H1 (cell line): Measurements from ENCODE around the gene SAMD9L. TPM values are rescaled to one million over a fixed set of nuclear protein-coding genes. Genes with fewer than 3 reads are reported as not detected.

Experiments used
- CTCF ChIA-PET: fragments of 300-600 bp; sonication (Branson Sonifier 250); formaldehyde crosslinking; loops from one replicate; lab custom pipeline; 2021; ENCODE audit not compliant: partially characterized antibody; lab: Charles Lee
- POLR2A ChIA-PET: fragments of 300-600 bp; sonication (Branson Sonifier 250); formaldehyde crosslinking; loops from one replicate; lab custom pipeline; 2021; ENCODE audit warnings: inconsistent platforms; ENCODE audit not compliant: partially characterized antibody; lab: Charles Lee
- DNase-seq, 2 experiments: peaks; one replicate each; pipeline versions ENCODE4 v3.0.0 to v3.0.0-alpha.2; 2010 to 2022; ENCODE audit warnings: low spot score in 2 of 2, low read depth in 1 of 2, mixed read lengths in 1 of 2
- FAIRE-seq: peaks from 2 replicates; lab custom pipeline; 2011; peaks lifted over from hg19 to GRCh38; lab: Jason Lieb, UNC
- H2AFZ ChIP-seq: 2 replicates; pipeline ENCODE4 v1.8.1; 2012; ENCODE audit warnings: low read length, inconsistent platforms
- H2AK5ac ChIP-seq: 2 replicates; pipeline ENCODE4 v1.6.1; 2013; ENCODE audit warnings: low read depth, low read length
- H2BK120ac ChIP-seq: replicated peaks from 2 replicates; pipeline ENCODE3; 2013; ENCODE audit warnings: low read depth, low read length, inconsistent platforms
- H2BK12ac ChIP-seq: 2 replicates; pipeline ENCODE4 v1.6.1; 2013; ENCODE audit warnings: low read depth, low read length
- H2BK15ac ChIP-seq: 2 replicates; pipeline ENCODE4 v1.6.1; 2013; ENCODE audit warnings: low read length
- H2BK20ac ChIP-seq: 2 replicates; pipeline ENCODE4 v1.6.1; 2013; ENCODE audit warnings: low read length
- H2BK5ac ChIP-seq: 2 replicates; pipeline ENCODE4 v1.6.1; 2013; ENCODE audit warnings: low read depth, low read length
- H3K14ac ChIP-seq: 2 replicates; pipeline ENCODE4 v1.6.1; 2013; ENCODE audit warnings: inconsistent platforms; ENCODE audit not compliant: insufficient read length
- H3K18ac ChIP-seq: 2 replicates; pipeline ENCODE4 v1.6.1; 2013; ENCODE audit warnings: low read length; ENCODE audit errors: extremely low read depth
- H3K23ac ChIP-seq: 2 replicates; pipeline ENCODE4 v1.6.1; 2013; ENCODE audit warnings: inconsistent platforms; ENCODE audit not compliant: insufficient read length
- H3K23me2 ChIP-seq: 2 replicates; pipeline ENCODE4 v1.6.1; 2013; ENCODE audit warnings: low read depth, low read length
- H3K27ac ChIP-seq: 2 replicates; pipeline ENCODE4 v1.6.1; 2011; ENCODE audit warnings: low read depth, low read length, inconsistent platforms
- H3K27me3 ChIP-seq, 4 experiments: replicated peaks in 1 of 4; 1 replicate in 1 of 4; 2 replicates in 3 of 4; pipeline versions ENCODE4 v1.6.1 to v1.8.1; 2011 to 2013; ENCODE audit warnings: low read length in 3 of 4, mild to moderate bottlenecking in 3 of 4, inconsistent platforms in 2 of 4, mixed read lengths in 2 of 4, moderate library complexity in 1 of 4; ENCODE audit not compliant: control insufficient read depth in 3 of 4, insufficient read depth in 3 of 4; ENCODE audit errors: extremely low read depth in 1 of 4
- H3K36me3 ChIP-seq, 4 experiments: 2 replicates each; pipeline versions ENCODE4 v1.6.1 to v1.8.1; 2011 to 2013; ENCODE audit warnings: mild to moderate bottlenecking in 4 of 4, low read length in 3 of 4, moderate library complexity in 2 of 4, control low read depth in 1 of 4, inconsistent platforms in 1 of 4; ENCODE audit not compliant: insufficient read depth in 4 of 4, control insufficient read depth in 2 of 4
- H3K4ac ChIP-seq: replicated peaks from 2 replicates; pipeline ENCODE3; 2013; ENCODE audit warnings: low read length, low read depth, mixed read lengths, inconsistent platforms; ENCODE audit not compliant: insufficient read length
- H3K4me1 ChIP-seq, 4 experiments: replicated peaks in 1 of 4; 1 replicate in 1 of 4; 2 replicates in 3 of 4; pipeline versions ENCODE4 v1.6.1 to v1.8.1; 2011 to 2013; ENCODE audit warnings: low read length in 3 of 4, inconsistent platforms in 2 of 4, mixed read lengths in 1 of 4; ENCODE audit not compliant: insufficient read depth in 4 of 4, control insufficient read depth in 3 of 4
- H3K4me2 ChIP-seq, 2 experiments: 2 replicates each; pipeline versions ENCODE4 v1.6.1 to v1.8.1; 2011 to 2013; ENCODE audit warnings: low read depth in 2 of 2, low read length in 2 of 2, control low read depth in 1 of 2, inconsistent platforms in 1 of 2, mild to moderate bottlenecking in 1 of 2; ENCODE audit not compliant: insufficient read depth in 1 of 2
- H3K4me3 ChIP-seq, 4 experiments: fragments of 200-600, 300-600 bp in 1 of 4; sonication (generic), shearing (Covaris generic), sonication (Bioruptor Twin) in 1 of 4; 2 replicates each; pipeline versions ENCODE4 v1.5.1 to v1.8.1; 2011 to 2016; ENCODE audit warnings: low read length in 4 of 4, low read depth in 3 of 4, control low read depth in 2 of 4, inconsistent platforms in 2 of 4, mild to moderate bottlenecking in 2 of 4, mixed read lengths in 1 of 4, moderate library complexity in 1 of 4; ENCODE audit not compliant: insufficient read depth in 2 of 4; ENCODE audit errors: extremely low read depth in 1 of 4
- H3K56ac ChIP-seq: replicated peaks from 2 replicates; pipeline ENCODE3; 2013; ENCODE audit warnings: low read depth, mild to moderate bottlenecking, mixed read lengths, low read length, inconsistent platforms; ENCODE audit not compliant: insufficient read length
- H3K79me1 ChIP-seq: 2 replicates; pipeline ENCODE4 v1.6.1; 2013; ENCODE audit warnings: low read depth, low read length, control low read depth
- H3K79me2 ChIP-seq, 2 experiments: 2 replicates each; pipeline versions ENCODE4 v1.6.1 to v1.8.1; 2012 to 2013; ENCODE audit warnings: low read length in 2 of 2, mild to moderate bottlenecking in 2 of 2, inconsistent platforms in 1 of 2; ENCODE audit not compliant: insufficient read depth in 2 of 2, control insufficient read depth in 1 of 2
- H3K9ac ChIP-seq, 4 experiments: replicated peaks in 1 of 4; 1 replicate in 1 of 4; 2 replicates in 3 of 4; pipeline versions ENCODE4 v1.6.1 to v1.8.1; 2011 to 2013; ENCODE audit warnings: low read depth in 3 of 4, low read length in 3 of 4, control low read depth in 2 of 4, mild to moderate bottlenecking in 2 of 4, moderate library complexity in 2 of 4, inconsistent platforms in 1 of 4; ENCODE audit errors: extremely low read depth in 1 of 4
- H3K9me3 ChIP-seq, 2 experiments: 2 replicates each; pipeline versions ENCODE4 v1.6.1 to v1.8.1; 2012 to 2013; ENCODE audit warnings: mild to moderate bottlenecking in 2 of 2, moderate library complexity in 2 of 2, control low read depth in 1 of 2, inconsistent platforms in 1 of 2, low read depth in 1 of 2, low read length in 1 of 2, mixed read lengths in 1 of 2; ENCODE audit not compliant: insufficient read depth in 2 of 2
- H4K20me1 ChIP-seq, 2 experiments: replicated peaks in 1 of 2; 2 replicates each; pipeline versions ENCODE3 to v1.8.1; 2011 to 2013; ENCODE audit warnings: inconsistent platforms in 2 of 2, low read length in 2 of 2, mild to moderate bottlenecking in 1 of 2; ENCODE audit not compliant: insufficient read depth in 2 of 2, control insufficient read depth in 1 of 2
- H4K5ac ChIP-seq: 2 replicates; pipeline ENCODE4 v1.6.1; 2013; ENCODE audit warnings: low read length, low read depth, mixed read lengths, inconsistent platforms; ENCODE audit not compliant: insufficient read length
- H4K8ac ChIP-seq: 2 replicates; pipeline ENCODE4 v1.8.0; 2013; ENCODE audit warnings: mild to moderate bottlenecking, moderate library complexity, low read length, inconsistent platforms; ENCODE audit not compliant: insufficient read depth; ENCODE audit errors: extremely low read depth
- H4K91ac ChIP-seq: replicated peaks from 2 replicates; pipeline ENCODE3; 2013; ENCODE audit warnings: low read length, mixed read lengths, inconsistent platforms; ENCODE audit not compliant: insufficient read length
- ASH2L ChIP-seq: fragments of 200-600, 300-600 bp; sonication (generic); IDR thresholded peaks from one replicate; pipeline ENCODE4 v1.7.1; 2017; ENCODE audit warnings: low read length
- CBX8 ChIP-seq: fragments of 300-800, 300-1000 bp; sonication (generic); IDR thresholded peaks from 2 replicates; pipeline ENCODE4 v1.7.1; 2016; ENCODE audit warnings: low read depth, low read length, borderline replicate concordance
- CHD1 ChIP-seq: IDR thresholded peaks from 2 replicates; pipeline ENCODE4 v1.6.1; 2012; ENCODE audit warnings: low read depth, low read length, improper control_type of control experiment
- CHD2 ChIP-seq: IDR thresholded peaks from 2 replicates; pipeline ENCODE4 v1.6.1; 2012; ENCODE audit warnings: low read length, improper control_type of control experiment
- EGR1 ChIP-seq: IDR thresholded peaks from 2 replicates; pipeline ENCODE4 v1.6.1; 2011; ENCODE audit warnings: low read depth, low read length, borderline replicate concordance
- EP300 ChIP-seq, 2 experiments: IDR thresholded peaks; 1 replicate in 1 of 2; 2 replicates in 1 of 2; pipeline ENCODE4 v1.6.1; 2011 to 2012; ENCODE audit warnings: low read depth in 2 of 2, low read length in 2 of 2, mild to moderate bottlenecking in 2 of 2, borderline replicate concordance in 1 of 2, inconsistent platforms in 1 of 2, moderate library complexity in 1 of 2
- FOSL1 ChIP-seq: IDR thresholded peaks from 2 replicates; pipeline ENCODE4 v1.6.1; 2011; ENCODE audit warnings: mild to moderate bottlenecking, low read depth, low read length, moderate library complexity; ENCODE audit not compliant: insufficient read depth
- JUN ChIP-seq: IDR thresholded peaks from 2 replicates; pipeline ENCODE4 v1.6.1; 2011; ENCODE audit warnings: low read depth, mild to moderate bottlenecking, improper control_type of control experiment, low read length
- POLR2AphosphoS5 ChIP-seq: IDR thresholded peaks from 2 replicates; pipeline ENCODE4 v1.6.1; 2011; ENCODE audit warnings: low read depth, low read length
- POU5F1 ChIP-seq: IDR thresholded peaks from 2 replicates; pipeline ENCODE4 v1.6.1; 2011; ENCODE audit warnings: low read depth, mild to moderate bottlenecking, low read length, moderate library complexity
- SP2 ChIP-seq: IDR thresholded peaks from 2 replicates; pipeline ENCODE4 v1.6.1; 2012; ENCODE audit warnings: mild to moderate bottlenecking, low read length, inconsistent platforms
- SRF ChIP-seq: IDR thresholded peaks from 2 replicates; pipeline ENCODE4 v1.6.1; 2011; ENCODE audit warnings: mild to moderate bottlenecking, low read depth, low read length, moderate library complexity
- TEAD4 ChIP-seq: IDR thresholded peaks from 2 replicates; pipeline ENCODE4 v1.6.1; 2012; ENCODE audit warnings: low read depth, low read length, inconsistent platforms, mixed read lengths
- WGBS, 2 experiments: shearing (Covaris generic) in 1 of 2; methylation state at CpG; one replicate each; pipeline versions ENCODE4 v1.1.6 to v1.1.7; 2013 to 2015; ENCODE audit warnings: low lambda C conversion rate in 2 of 2, mixed read lengths in 2 of 2, inconsistent platforms in 1 of 2, low coverage in 1 of 2, missing lambda C conversion rate in 1 of 2; ENCODE audit not compliant: insufficient replicate concordance in 2 of 2, insufficient coverage in 1 of 2, insufficient read length in 1 of 2; ENCODE audit errors: extremely low coverage in 1 of 2, missing lambda C conversion rate in 1 of 2; 5-methylcytosine and 5-hydroxymethylcytosine counted together
- polyA plus RNA-seq, 7 experiments: library from polyadenylated mRNA; depleted of rRNA in 3 of 7; stranded (reverse) in 5 of 7; unstranded in 2 of 7; fragments of >200 nt in 5 of 7; fragments of 200-250 nt in 2 of 7; gene quantifications; 1 replicate in 5 of 7; 2 replicates in 1 of 7; 4 replicates in 1 of 7; pipeline versions ENCODE4 v1.2.1 to v1.2.3, GENCODE V29; 2011 to 2013; ENCODE audit warnings: missing spikeins in 2 of 7, mixed read lengths in 2 of 7
- total RNA-seq: library from RNA; stranded (reverse); fragmentation: NEBNext Ultra II Directional; extraction: Animal tissue kit (Norgen Biotek cat#: 25700); gene quantifications from 2 replicates; pipeline ENCODE4 v1.2.1, GENCODE V29; 2021
- TF ChIP-seq, protein P1 (sequence below): IDR thresholded peaks from 2 replicates; pipeline ENCODE4 v1.6.1; 2012; ENCODE audit warnings: inconsistent platforms
- TF ChIP-seq, protein P2 (sequence below): IDR thresholded peaks from 2 replicates; pipeline ENCODE4 v1.6.1; 2011; ENCODE audit warnings: low read depth, mild to moderate bottlenecking, low read length; ENCODE audit not compliant: insufficient read depth

Gene SAMD9L
- total and polyA plus RNA-seq, 2 of the 8 experiments (the other 6 are each of a cell fraction or from before 2014, with no cell fraction given), result not detected

DNA sequence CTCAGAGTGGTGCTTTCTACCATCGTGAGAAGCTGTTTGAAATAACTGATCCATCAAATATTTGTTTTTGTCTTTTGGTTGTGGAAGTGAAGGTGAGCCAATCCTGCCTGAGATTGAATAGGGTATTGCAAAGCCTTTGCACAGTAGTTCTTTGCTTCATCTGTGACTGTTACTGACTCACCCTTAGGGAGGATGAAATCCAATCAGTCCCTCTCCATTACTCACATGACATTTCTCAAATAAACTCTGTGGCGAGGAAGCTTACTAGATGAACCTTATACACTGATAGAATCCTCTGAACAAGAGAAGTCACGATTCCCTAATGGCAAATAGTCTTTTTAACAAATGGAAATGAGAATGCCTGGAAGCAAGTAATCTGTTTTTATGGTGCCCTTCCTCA is 46.2 kb upstream of the SAMD9L start:
- Histone ChIP-seq H2BK12ac (no peak overlapping the region), H4K20me1 (no peaks in the 10 kb centered on the region), H3K4me2 (no peak overlapping the region), H4K91ac (no peak overlapping the region), H3K4me3 (no peak overlapping the region), H3K9me3 (no peaks in the 10 kb centered on the region), H3K14ac (no peak overlapping the region), H3K18ac (no peak overlapping the region), H3K23me2 (no peaks in the 10 kb centered on the region), H2AFZ (no peak overlapping the region), H3K4me1 (no peaks in the 10 kb centered on the region), H3K56ac (no peak overlapping the region), H3K27me3 (no peaks in the 10 kb centered on the region), H2BK5ac (no peak overlapping the region), H2BK20ac (no peak overlapping the region), H3K36me3 (no peaks in the 10 kb centered on the region), H3K23ac (no peak overlapping the region), H3K79me1 (no peaks in the 10 kb centered on the region), H3K4ac (no peak overlapping the region), H4K8ac (no peak overlapping the region), H2AK5ac (no peak overlapping the region), H2BK15ac (no peak overlapping the region), H3K27ac (no peak overlapping the region), H3K9ac (no peak overlapping the region), H2BK120ac (no peak overlapping the region), H3K79me2 (no peaks in the 10 kb centered on the region), H4K5ac (no peak overlapping the region)
- ChIA-PET POLR2A (no interaction called here), CTCF (interaction anchor here (0.8 to 1.6 kb wide), 2 partner anchors 15 to 16 kb away, joined by 3 read pairs; no protein-coding TSS in a partner anchor)
- FAIRE-seq (no peak), DNase-seq (no peak)
- whole genome bisulfite sequencing, 2 experiments, result 78% methylated on average over 3 of the region's 3 CpGs; no CpG with 5 or more reads in 1 of the 2 experiments
- no peak for TF ChIP-seq JUN
- TF ChIP-seq POU5F1, result no peak
- no peak for TF ChIP-seq TEAD4
- TF ChIP-seq POLR2AphosphoS5, result no peak
- TF ChIP-seq ASH2L, result no peak
- TF ChIP-seq CHD2, result no peak
- no peak for TF ChIP-seq EGR1
- no peak for TF ChIP-seq CBX8
- no peak for TF ChIP-seq EP300 (IDR thresholded peaks at IDR 0.05; ENCODE audit: borderline replicate concordance in 1 of 2, low read depth in 2 of 2, low read length in 2 of 2)
- no peak for TF ChIP-seq FOSL1
- TF ChIP-seq, protein P1, sequence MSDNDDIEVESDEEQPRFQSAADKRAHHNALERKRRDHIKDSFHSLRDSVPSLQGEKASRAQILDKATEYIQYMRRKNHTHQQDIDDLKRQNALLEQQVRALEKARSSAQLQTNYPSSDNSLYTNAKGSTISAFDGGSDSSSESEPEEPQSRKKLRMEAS, result no peak
- no peak for TF ChIP-seq SRF
- TF ChIP-seq CHD1, result no peak
- TF ChIP-seq, protein P2, sequence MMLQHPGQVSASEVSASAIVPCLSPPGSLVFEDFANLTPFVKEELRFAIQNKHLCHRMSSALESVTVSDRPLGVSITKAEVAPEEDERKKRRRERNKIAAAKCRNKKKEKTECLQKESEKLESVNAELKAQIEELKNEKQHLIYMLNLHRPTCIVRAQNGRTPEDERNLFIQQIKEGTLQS, result no peak
- TF ChIP-seq SP2, result no peak
